Measurements from ENCODE around the gene SERPINB12.

The SERPINB12 gene

GRCh38 chr18:63542069-63542468 lies at the start of gene SERPINB12:
TSS of gene SERPINB12 (plus strand) at chr18:63542369. CDS start at chr18:63556160, 13,791 bp downstream.
- no peak for DNase-seq (ENCODE audit: low spot score)

- no peak for DNase-seq (ENCODE audit: low spot score)
Measured at GRCh38 chr18:63492851-63493250, 49.3 kb upstream of the SERPINB12 start.

GRCh38 chr18:63495675-63496074 lies 46.5 kb upstream of the SERPINB12 start:
- DNase-seq (ENCODE audit: low spot score) = no peak

GRCh38 chr18:63505566-63506335 lies 36.4 kb upstream of the SERPINB12 start:
- no peak for DNase-seq (ENCODE audit: low spot score)

- no peak for DNase-seq (ENCODE audit: low spot score)
Measured at GRCh38 chr18:63506336-63506646, 35.9 kb upstream of the SERPINB12 start.

GRCh38 chr18:63508596-63508995 lies 33.6 kb upstream of the SERPINB12 start:
- DNase-seq (ENCODE audit: low spot score) = no peak

- peak; percentile 36 for DNase-seq (ENCODE audit: low spot score)
Measured at GRCh38 chr18:63511285-63511684, 30.9 kb upstream of the SERPINB12 start.

GRCh38 chr18:63514326-63514725 lies 27.8 kb upstream of the SERPINB12 start:
- no peak for DNase-seq (ENCODE audit: low spot score)

GRCh38 chr18:63514888-63515678 lies 27.1 kb upstream of the SERPINB12 start:
- no peak for DNase-seq (ENCODE audit: low spot score)

- no peak for DNase-seq (ENCODE audit: low spot score)
Measured at GRCh38 chr18:63515801-63516200, 26.4 kb upstream of the SERPINB12 start.

GRCh38 chr18:63518178-63519012 lies 23.8 kb upstream of the SERPINB12 start:
- peak; percentile 68 for DNase-seq (ENCODE audit: low spot score)

- no peak for DNase-seq (ENCODE audit: low spot score)
Measured at GRCh38 chr18:63520053-63520685, 22.0 kb upstream of the SERPINB12 start.

GRCh38 chr18:63523660-63524059 lies 18.5 kb upstream of the SERPINB12 start:
- DNase-seq (ENCODE audit: low spot score) = no peak

GRCh38 chr18:63527251-63527650 lies 14.9 kb upstream of the SERPINB12 start:
- DNase-seq (ENCODE audit: low spot score) = no peak

- DNase-seq (ENCODE audit: low spot score) = no peak
Measured at GRCh38 chr18:63528863-63529492, 13.2 kb upstream of the SERPINB12 start.

- DNase-seq (ENCODE audit: low spot score) = no peak
Measured at GRCh38 chr18:63532471-63532870, 9.7 kb upstream of the SERPINB12 start.

- DNase-seq (ENCODE audit: low spot score) = no peak
Measured at GRCh38 chr18:63534615-63535014, 7.6 kb upstream of the SERPINB12 start.

- no peak for DNase-seq (ENCODE audit: low spot score)
Measured at GRCh38 chr18:63539904-63540510, 2.2 kb upstream of the SERPINB12 start.

GRCh38 chr18:63544017-63544416 lies 1.8 kb downstream of the SERPINB12 start:
- no peak for DNase-seq (ENCODE audit: low spot score)

- no peak for DNase-seq (ENCODE audit: low spot score)
Measured at GRCh38 chr18:63545000-63545399, 2.8 kb downstream of the SERPINB12 start.

GRCh38 chr18:63550068-63550467 lies 7.9 kb downstream of the SERPINB12 start:
- peak; percentile 27 for DNase-seq (ENCODE audit: low spot score)

All from globus pallidus (tissue), 1 donor.